HL-60 (cell line): ENCODE results near the gene CRABP1.

ENCODE experiments used
- POLR2AphosphoS5 ChIP-seq: IDR thresholded peaks from 2 replicates; pipeline ENCODE4 v1.6.1; 2012; ENCODE audit warnings: low read depth
- TF ChIP-seq, protein P1 (sequence below): IDR thresholded peaks from one replicate; pipeline ENCODE4 v1.5.1; 2011; ENCODE audit warnings: low read length, control low read depth, inconsistent platforms; ENCODE audit not compliant: insufficient read depth
- TF ChIP-seq, protein P2 (sequence below): IDR thresholded peaks from 2 replicates; pipeline ENCODE4 v1.6.1; 2012; ENCODE audit warnings: low read depth; ENCODE audit not compliant: insufficient replicate concordance

DNA sequence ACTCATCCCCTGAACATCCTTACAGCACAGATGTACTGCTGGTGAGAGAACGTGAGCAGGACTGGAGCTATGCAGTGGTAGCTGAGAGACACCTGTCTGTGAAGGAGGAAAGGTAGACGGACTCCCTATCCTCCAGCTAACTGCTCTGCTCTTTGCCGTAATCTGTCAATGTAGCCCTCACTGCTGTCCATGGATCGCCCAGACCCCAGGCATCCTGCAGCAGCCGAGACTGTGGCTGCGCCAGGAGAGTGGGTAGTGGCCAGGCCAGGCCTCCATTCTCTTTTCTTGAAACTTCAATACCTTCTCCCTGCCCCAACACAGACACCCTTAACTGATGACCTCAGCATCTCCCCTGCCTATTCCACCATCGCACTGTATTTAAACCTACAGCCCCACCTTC, 44.5 kb downstream of the CRABP1 start:
- TF ChIP-seq, protein P1, sequence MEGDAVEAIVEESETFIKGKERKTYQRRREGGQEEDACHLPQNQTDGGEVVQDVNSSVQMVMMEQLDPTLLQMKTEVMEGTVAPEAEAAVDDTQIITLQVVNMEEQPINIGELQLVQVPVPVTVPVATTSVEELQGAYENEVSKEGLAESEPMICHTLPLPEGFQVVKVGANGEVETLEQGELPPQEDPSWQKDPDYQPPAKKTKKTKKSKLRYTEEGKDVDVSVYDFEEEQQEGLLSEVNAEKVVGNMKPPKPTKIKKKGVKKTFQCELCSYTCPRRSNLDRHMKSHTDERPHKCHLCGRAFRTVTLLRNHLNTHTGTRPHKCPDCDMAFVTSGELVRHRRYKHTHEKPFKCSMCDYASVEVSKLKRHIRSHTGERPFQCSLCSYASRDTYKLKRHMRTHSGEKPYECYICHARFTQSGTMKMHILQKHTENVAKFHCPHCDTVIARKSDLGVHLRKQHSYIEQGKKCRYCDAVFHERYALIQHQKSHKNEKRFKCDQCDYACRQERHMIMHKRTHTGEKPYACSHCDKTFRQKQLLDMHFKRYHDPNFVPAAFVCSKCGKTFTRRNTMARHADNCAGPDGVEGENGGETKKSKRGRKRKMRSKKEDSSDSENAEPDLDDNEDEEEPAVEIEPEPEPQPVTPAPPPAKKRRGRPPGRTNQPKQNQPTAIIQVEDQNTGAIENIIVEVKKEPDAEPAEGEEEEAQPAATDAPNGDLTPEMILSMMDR, result no peak
- TF ChIP-seq POLR2AphosphoS5, result no peak
- TF ChIP-seq, protein P2, sequence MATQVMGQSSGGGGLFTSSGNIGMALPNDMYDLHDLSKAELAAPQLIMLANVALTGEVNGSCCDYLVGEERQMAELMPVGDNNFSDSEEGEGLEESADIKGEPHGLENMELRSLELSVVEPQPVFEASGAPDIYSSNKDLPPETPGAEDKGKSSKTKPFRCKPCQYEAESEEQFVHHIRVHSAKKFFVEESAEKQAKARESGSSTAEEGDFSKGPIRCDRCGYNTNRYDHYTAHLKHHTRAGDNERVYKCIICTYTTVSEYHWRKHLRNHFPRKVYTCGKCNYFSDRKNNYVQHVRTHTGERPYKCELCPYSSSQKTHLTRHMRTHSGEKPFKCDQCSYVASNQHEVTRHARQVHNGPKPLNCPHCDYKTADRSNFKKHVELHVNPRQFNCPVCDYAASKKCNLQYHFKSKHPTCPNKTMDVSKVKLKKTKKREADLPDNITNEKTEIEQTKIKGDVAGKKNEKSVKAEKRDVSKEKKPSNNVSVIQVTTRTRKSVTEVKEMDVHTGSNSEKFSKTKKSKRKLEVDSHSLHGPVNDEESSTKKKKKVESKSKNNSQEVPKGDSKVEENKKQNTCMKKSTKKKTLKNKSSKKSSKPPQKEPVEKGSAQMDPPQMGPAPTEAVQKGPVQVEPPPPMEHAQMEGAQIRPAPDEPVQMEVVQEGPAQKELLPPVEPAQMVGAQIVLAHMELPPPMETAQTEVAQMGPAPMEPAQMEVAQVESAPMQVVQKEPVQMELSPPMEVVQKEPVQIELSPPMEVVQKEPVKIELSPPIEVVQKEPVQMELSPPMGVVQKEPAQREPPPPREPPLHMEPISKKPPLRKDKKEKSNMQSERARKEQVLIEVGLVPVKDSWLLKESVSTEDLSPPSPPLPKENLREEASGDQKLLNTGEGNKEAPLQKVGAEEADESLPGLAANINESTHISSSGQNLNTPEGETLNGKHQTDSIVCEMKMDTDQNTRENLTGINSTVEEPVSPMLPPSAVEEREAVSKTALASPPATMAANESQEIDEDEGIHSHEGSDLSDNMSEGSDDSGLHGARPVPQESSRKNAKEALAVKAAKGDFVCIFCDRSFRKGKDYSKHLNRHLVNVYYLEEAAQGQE, result no peak
